C4-2B (cell line): ENCODE data around the gene APP.

Experiments used
- ZFX ChIP-seq: fragments of 450-650 bp; IDR thresholded peaks from 2 replicates; pipeline ENCODE4 v1.6.1; 2017
- TF ChIP-seq, protein P1 (sequence below): fragments of 450-650 bp; conservative IDR thresholded peaks from 2 replicates; pipeline ENCODE4 v1.5.1; 2017; ENCODE audit warnings: mild to moderate bottlenecking

DNA sequence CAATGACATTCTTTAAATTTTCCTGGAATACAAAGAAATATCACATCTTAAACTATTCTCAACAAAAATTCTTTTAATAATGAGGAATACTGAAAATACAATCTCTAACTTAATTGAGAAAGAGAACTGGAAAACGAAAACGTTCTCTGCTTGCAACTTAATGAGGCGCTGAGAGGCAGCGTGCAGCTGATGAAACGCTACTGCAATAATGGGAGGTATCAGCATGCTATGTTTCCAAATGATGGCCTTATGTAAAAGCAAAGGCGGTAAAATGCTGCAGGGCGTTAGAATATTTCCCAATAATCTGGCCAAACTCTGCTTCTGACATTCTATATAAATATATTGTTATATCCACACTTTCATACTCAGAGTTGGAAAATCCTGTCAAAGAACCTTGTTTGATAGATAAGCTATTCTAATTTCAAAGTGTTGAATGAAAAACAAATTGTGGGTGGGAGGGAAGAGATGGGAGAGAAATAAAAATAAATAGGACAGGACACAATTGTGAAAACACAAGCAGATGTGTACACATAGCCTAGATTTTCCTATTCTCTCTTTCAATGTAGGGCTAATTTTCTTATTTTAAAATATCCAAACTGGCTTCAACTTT lies 70.9 kb downstream of the APP start:
- TF ChIP-seq, protein P1, sequence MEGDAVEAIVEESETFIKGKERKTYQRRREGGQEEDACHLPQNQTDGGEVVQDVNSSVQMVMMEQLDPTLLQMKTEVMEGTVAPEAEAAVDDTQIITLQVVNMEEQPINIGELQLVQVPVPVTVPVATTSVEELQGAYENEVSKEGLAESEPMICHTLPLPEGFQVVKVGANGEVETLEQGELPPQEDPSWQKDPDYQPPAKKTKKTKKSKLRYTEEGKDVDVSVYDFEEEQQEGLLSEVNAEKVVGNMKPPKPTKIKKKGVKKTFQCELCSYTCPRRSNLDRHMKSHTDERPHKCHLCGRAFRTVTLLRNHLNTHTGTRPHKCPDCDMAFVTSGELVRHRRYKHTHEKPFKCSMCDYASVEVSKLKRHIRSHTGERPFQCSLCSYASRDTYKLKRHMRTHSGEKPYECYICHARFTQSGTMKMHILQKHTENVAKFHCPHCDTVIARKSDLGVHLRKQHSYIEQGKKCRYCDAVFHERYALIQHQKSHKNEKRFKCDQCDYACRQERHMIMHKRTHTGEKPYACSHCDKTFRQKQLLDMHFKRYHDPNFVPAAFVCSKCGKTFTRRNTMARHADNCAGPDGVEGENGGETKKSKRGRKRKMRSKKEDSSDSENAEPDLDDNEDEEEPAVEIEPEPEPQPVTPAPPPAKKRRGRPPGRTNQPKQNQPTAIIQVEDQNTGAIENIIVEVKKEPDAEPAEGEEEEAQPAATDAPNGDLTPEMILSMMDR: no peak
- no peak for TF ChIP-seq ZFX
